Endothelial cell of umbilical vein (primary cell): ENCODE results near the gene MAST4. TPM values are rescaled to one million over a fixed set of nuclear protein-coding genes. Genes with fewer than 3 reads are reported as not detected.

Source experiments
- BruUV-seq: library from RNA; stranded (reverse); fragments of 400-500 nt; replicated peaks from 2 replicates; lab custom pipeline; 2021; lab: Mats Ljungman, UMichigan
- CTCF ChIA-PET: fragments of 300-600, 350-600 bp; sonication (Branson Sonifier 250); formaldehyde crosslinking; loops from one replicate; lab custom pipeline; 2021; ENCODE audit warnings: antibody characterized with exemption, inconsistent platforms; lab: Charles Lee
- POLR2A ChIA-PET: fragments of 300-600, 350-600 bp; sonication (Branson Sonifier 250); formaldehyde crosslinking; loops from one replicate; lab custom pipeline; 2021; ENCODE audit warnings: antibody characterized with exemption, inconsistent platforms; lab: Charles Lee
- DNase-seq: peaks from one replicate; pipeline ENCODE4 v3.0.0-alpha.2; 2011; ENCODE audit warnings: low read depth, low spot score
- FAIRE-seq: peaks from 2 replicates; lab custom pipeline; 2011; peaks lifted over from hg19 to GRCh38; lab: Jason Lieb, UNC
- H2AFZ ChIP-seq: 2 replicates; pipeline ENCODE4 v1.6.0; 2012; ENCODE audit warnings: low read depth, low read length, control low read depth, inconsistent platforms
- H3K27ac ChIP-seq: 2 replicates; pipeline ENCODE4 v1.5.1; 2011; ENCODE audit warnings: low read depth, mild to moderate bottlenecking, control low read depth, low read length, moderate library complexity; ENCODE audit not compliant: insufficient read depth
- H3K27me3 ChIP-seq, 2 experiments: 2 replicates each; pipeline versions ENCODE4 v1.6.0 to v1.6.1; 2011; ENCODE audit warnings: low read length in 2 of 2, mixed read lengths in 1 of 2; ENCODE audit not compliant: control insufficient read depth in 2 of 2, insufficient read depth in 2 of 2
- H3K36me3 ChIP-seq, 2 experiments: 2 replicates in 1 of 2; 3 replicates in 1 of 2; pipeline ENCODE4 v1.5.1; 2011; ENCODE audit warnings: low read length in 2 of 2, mild to moderate bottlenecking in 1 of 2, moderate library complexity in 1 of 2; ENCODE audit not compliant: control insufficient read depth in 2 of 2, insufficient read depth in 2 of 2; ENCODE audit errors: extremely low read depth in 1 of 2
- H3K4me1 ChIP-seq: 3 replicates; pipeline ENCODE4 v1.5.1; 2011; ENCODE audit warnings: mild to moderate bottlenecking, low read length; ENCODE audit not compliant: control insufficient read depth, insufficient read depth; ENCODE audit errors: extremely low read depth
- H3K4me2 ChIP-seq: 2 replicates; pipeline ENCODE4 v1.6.1; 2011; ENCODE audit warnings: low read length, control low read depth, mixed read lengths; ENCODE audit not compliant: insufficient read depth
- H3K4me3 ChIP-seq, 3 experiments: fragments of 200-600 bp in 1 of 3; sonication (generic), shearing (Covaris generic) in 1 of 3; replicated peaks in 1 of 3; 2 replicates each; pipeline ENCODE4 v1.5.1; 2011 to 2016; ENCODE audit warnings: control low read depth in 3 of 3, low read length in 3 of 3, mild to moderate bottlenecking in 2 of 3, inconsistent platforms in 1 of 3, low read depth in 1 of 3, moderate library complexity in 1 of 3; ENCODE audit not compliant: insufficient read depth in 1 of 3
- H3K79me2 ChIP-seq: 2 replicates; pipeline ENCODE4 v1.6.0; 2012; ENCODE audit warnings: low read length, inconsistent platforms; ENCODE audit not compliant: control insufficient read depth, insufficient read depth
- H3K9ac ChIP-seq: replicated peaks from 2 replicates; pipeline ENCODE3; 2011; ENCODE audit warnings: low read length, control low read depth; ENCODE audit not compliant: insufficient read depth; ENCODE audit errors: extremely low read depth
- H3K9me1 ChIP-seq: replicated peaks from 3 replicates; pipeline ENCODE4 v1.6.0; 2011; ENCODE audit warnings: mild to moderate bottlenecking, low read length; ENCODE audit not compliant: control insufficient read depth, insufficient read depth; ENCODE audit errors: extremely low read depth
- H3K9me3 ChIP-seq: replicated peaks from 2 replicates; pipeline ENCODE4 v1.5.1; 2012; ENCODE audit warnings: low read length, inconsistent platforms; ENCODE audit not compliant: control insufficient read depth, insufficient read depth
- H4K20me1 ChIP-seq: replicated peaks from 2 replicates; pipeline ENCODE3; 2011; ENCODE audit warnings: mild to moderate bottlenecking, low read length; ENCODE audit not compliant: control insufficient read depth, insufficient read depth; ENCODE audit errors: extremely low read depth
- EZH2 ChIP-seq: IDR thresholded peaks from 2 replicates; pipeline ENCODE4 v1.6.1; 2012; ENCODE audit warnings: borderline replicate concordance, low read depth, mild to moderate bottlenecking, moderate library complexity, low read length, inconsistent platforms; ENCODE audit not compliant: severe bottlenecking
- FOS ChIP-seq: IDR thresholded peaks from 2 replicates; pipeline ENCODE4 v1.6.1; 2011; ENCODE audit warnings: mild to moderate bottlenecking, low read length, moderate library complexity, borderline replicate concordance; ENCODE audit not compliant: insufficient read depth
- GATA2 ChIP-seq: IDR thresholded peaks from 2 replicates; pipeline ENCODE4 v1.7.0; 2011; ENCODE audit warnings: low read depth, mild to moderate bottlenecking, moderate library complexity, mixed read lengths, low read length; ENCODE audit not compliant: insufficient read length, insufficient read depth
- JUN ChIP-seq: IDR thresholded peaks from 2 replicates; pipeline ENCODE4 v1.6.1; 2011; ENCODE audit warnings: borderline replicate concordance, low read depth; ENCODE audit not compliant: insufficient read length, insufficient read depth
- MYC ChIP-seq: IDR thresholded peaks from one replicate; pipeline ENCODE4 v1.6.1; 2011; ENCODE audit warnings: mild to moderate bottlenecking, low read depth, low read length
- POLR2AphosphoS5 ChIP-seq: IDR thresholded peaks from 2 replicates; pipeline ENCODE4 v1.6.1; 2012; ENCODE audit warnings: low read depth, mild to moderate bottlenecking, control low read depth, low read length, moderate library complexity; ENCODE audit not compliant: insufficient read depth
- dilution Hi-C: fragments of 300-500 bp; cut with MboI; formaldehyde crosslinking; loops from one replicate; pipeline ENCODE4 v1.15.0; 2019; ENCODE audit warnings: low sequenced_read_pairs; ENCODE audit not compliant: extremely low pct_ligation_motif_present
- intact Hi-C: fragments of 100-400 bp; cut with micrococcal nuclease; formaldehyde crosslinking; loops from one replicate; pipeline ENCODE4 v1.10.0; 2022
- polyA plus RNA-seq, 4 experiments: library from polyadenylated mRNA; depleted of rRNA in 3 of 4; stranded (reverse) in 3 of 4; unstranded in 1 of 4; fragments of >200 nt; gene quantifications; 2 replicates each; pipeline versions ENCODE4 v1.2.1 to v1.2.3, GENCODE V29; 2011 to 2012; ENCODE audit warnings: missing spikeins in 1 of 4
- total RNA-seq: library from RNA; stranded (reverse); gene quantifications from 2 replicates; pipeline ENCODE4 v1.2.3, GENCODE V29; 2021
- TF ChIP-seq, protein P1 (sequence below), 2 donors: IDR thresholded peaks; 1 replicate in 1 of 2; 2 replicates in 1 of 2; pipeline ENCODE4 v1.5.1; 2011; ENCODE audit warnings: low read length in 2 of 2, mild to moderate bottlenecking in 2 of 2, moderate library complexity in 2 of 2, control low read depth in 1 of 2, inconsistent platforms in 1 of 2, low read depth in 1 of 2; ENCODE audit not compliant: insufficient read depth in 1 of 2; ENCODE audit errors: extremely low read depth in 1 of 2
- TF ChIP-seq, protein P2 (sequence below): IDR thresholded peaks from 2 replicates; pipeline ENCODE4 v1.6.1; 2011; ENCODE audit not compliant: insufficient read depth, insufficient read length

The MAST4 gene
- total and polyA plus RNA-seq, 2 donors (not counting 3 experiments of a cell fraction or from before 2014, with no cell fraction given): 40.2 to 116 TPM

DNA sequence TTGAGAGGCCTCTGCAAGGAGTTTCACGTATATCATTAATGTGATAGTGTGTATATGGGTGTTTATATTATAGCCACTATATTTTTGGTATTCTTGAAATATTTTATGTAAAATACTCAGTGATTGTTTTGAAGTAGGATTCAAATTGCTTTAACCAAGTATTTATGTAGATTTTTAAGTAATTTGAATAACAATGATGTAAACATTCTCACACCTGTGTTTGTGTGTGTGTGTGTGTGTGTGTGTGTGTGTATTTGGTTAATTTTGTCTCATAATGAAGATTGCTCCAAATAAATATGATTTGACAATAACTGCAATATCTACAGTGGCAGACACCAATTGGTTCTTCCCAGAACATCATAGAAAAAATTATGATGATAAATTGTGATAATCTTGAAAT is 307.0 kb downstream of the MAST4 start:
- no peak for DNase-seq
- no peaks in the 10 kb centered on the region for H3K9me1 ChIP-seq
- intact Hi-C loops (no loop called here), dilution Hi-C loops (no loop called here)
- H4K20me1 ChIP-seq: peaks cover 3% of the 10 kb centered on the region
- TF ChIP-seq EZH2: no peak
- TF ChIP-seq, protein P1, sequence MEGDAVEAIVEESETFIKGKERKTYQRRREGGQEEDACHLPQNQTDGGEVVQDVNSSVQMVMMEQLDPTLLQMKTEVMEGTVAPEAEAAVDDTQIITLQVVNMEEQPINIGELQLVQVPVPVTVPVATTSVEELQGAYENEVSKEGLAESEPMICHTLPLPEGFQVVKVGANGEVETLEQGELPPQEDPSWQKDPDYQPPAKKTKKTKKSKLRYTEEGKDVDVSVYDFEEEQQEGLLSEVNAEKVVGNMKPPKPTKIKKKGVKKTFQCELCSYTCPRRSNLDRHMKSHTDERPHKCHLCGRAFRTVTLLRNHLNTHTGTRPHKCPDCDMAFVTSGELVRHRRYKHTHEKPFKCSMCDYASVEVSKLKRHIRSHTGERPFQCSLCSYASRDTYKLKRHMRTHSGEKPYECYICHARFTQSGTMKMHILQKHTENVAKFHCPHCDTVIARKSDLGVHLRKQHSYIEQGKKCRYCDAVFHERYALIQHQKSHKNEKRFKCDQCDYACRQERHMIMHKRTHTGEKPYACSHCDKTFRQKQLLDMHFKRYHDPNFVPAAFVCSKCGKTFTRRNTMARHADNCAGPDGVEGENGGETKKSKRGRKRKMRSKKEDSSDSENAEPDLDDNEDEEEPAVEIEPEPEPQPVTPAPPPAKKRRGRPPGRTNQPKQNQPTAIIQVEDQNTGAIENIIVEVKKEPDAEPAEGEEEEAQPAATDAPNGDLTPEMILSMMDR (IDR thresholded peaks at IDR 0.05; ENCODE audit: extremely low read depth in 1 of 2, insufficient read depth in 1 of 2, low read depth in 1 of 2, low read length in 2 of 2): no peak
- no peak for TF ChIP-seq GATA2
- TF ChIP-seq POLR2AphosphoS5: no peak
- TF ChIP-seq JUN: no peak
- no peak for TF ChIP-seq MYC
- TF ChIP-seq FOS: no peak
- TF ChIP-seq, protein P2, sequence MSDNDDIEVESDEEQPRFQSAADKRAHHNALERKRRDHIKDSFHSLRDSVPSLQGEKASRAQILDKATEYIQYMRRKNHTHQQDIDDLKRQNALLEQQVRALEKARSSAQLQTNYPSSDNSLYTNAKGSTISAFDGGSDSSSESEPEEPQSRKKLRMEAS: no peak
- no TSS peak for BruUV-seq
- no peak overlapping the region for H3K4me2 ChIP-seq
- no peaks in the 10 kb centered on the region for H3K79me2 ChIP-seq
- H2AFZ ChIP-seq: no peak overlapping the region
- FAIRE-seq: no peak
- H3K9me3 ChIP-seq: no peaks in the 10 kb centered on the region
- H3K4me3 ChIP-seq: no peak overlapping the region
- no peaks in the 10 kb centered on the region for H3K27me3 ChIP-seq
- H3K27ac ChIP-seq: no peak overlapping the region
- CTCF ChIA-PET: no interaction called here
- no peak overlapping the region for H3K9ac ChIP-seq
- POLR2A ChIA-PET: no interaction called here
- no peaks in the 10 kb centered on the region for H3K4me1 ChIP-seq
- peaks cover 0 to 2% of the 10 kb centered on the region in 2 experiments for H3K36me3 ChIP-seq
